MG63 (cell line): ENCODE measurements around the gene CPNE9. TPM values are rescaled to one million over a fixed set of nuclear protein-coding genes. Genes with fewer than 3 reads are reported as not detected.

Source experiments
- DNase-seq: peaks from one replicate; pipeline ENCODE4 v3.0.0-alpha.2; 2020
- H3K27me3 ChIP-seq: fragments of 250-450 bp; sonication (Bioruptor Pico); 2 replicates; pipeline ENCODE4 v1.5.1; 2020; ENCODE audit warnings: mild to moderate bottlenecking, moderate library complexity
- H3K36me3 ChIP-seq: fragments of 250-450 bp; sonication (Bioruptor Pico); 2 replicates; pipeline ENCODE4 v1.5.1; 2020; ENCODE audit warnings: mild to moderate bottlenecking, moderate library complexity
- H3K4me3 ChIP-seq: fragments of 250-450 bp; sonication (Bioruptor Pico); 2 replicates; pipeline ENCODE4 v1.5.1; 2020; ENCODE audit warnings: mild to moderate bottlenecking, moderate library complexity
- H3K9me3 ChIP-seq: fragments of 250-450 bp; sonication (Bioruptor Pico); 2 replicates; pipeline ENCODE4 v1.5.1; 2020; ENCODE audit warnings: mild to moderate bottlenecking, moderate library complexity
- total RNA-seq: library from RNA; depleted of rRNA; stranded (reverse); fragments of >200 nt; shearing (Covaris generic); gene quantifications from 2 replicates; pipeline ENCODE4 v1.2.3, GENCODE V29; 2014; ENCODE audit warnings: low replicate concordance

CPNE9 gene
- total RNA-seq, 1 experiment from 2014 or later = not detected

DNA sequence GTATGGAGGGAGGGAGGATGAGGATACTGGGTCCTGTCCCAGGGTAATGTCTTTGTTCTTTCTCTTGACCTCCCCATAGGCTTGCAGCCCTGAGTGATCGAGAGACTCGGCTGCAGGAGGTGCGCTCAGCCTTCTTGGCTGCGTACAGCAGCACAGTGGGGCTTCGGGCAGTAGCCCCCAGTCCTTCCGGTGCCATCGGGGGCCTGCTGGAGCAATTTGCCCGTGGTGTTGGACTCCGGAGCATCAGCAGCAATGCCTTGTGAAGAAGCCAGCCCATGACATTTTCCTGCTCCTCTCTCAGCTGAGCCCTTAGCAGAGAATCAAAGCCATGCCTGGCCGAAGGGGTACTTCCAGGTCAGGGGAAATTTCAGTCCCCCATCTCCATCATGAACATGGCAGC is 1.9 kb upstream of the CPNE9 start:
- Histone ChIP-seq H3K27me3 (no peaks in the 10 kb centered on the region), H3K9me3 (no peaks in the 10 kb centered on the region), H3K4me3 (no peak overlapping the region), H3K36me3 (no peaks in the 10 kb centered on the region)
- DNase-seq = no peak

DNA sequence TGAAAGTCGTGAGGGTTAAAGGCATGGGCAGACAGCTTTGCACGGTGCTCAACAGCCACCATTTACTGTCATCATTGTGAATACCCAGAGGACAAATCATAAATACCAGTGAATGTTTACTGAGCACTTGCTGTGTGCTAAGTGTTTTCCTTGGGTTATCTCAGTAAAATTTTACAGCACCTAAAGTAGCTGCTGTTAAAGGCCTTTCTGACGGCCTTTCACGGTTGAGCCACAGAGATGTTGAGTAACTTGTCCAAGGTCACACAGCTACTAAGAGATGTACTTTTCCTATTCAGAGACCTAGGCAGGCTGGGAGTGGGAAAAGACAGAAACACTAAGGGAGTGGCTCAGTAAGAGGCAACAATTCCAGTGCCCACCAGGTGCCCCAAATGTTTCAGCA is 393 bp upstream of the CPNE9 start:
- DNase-seq = no peak
- no peaks in the 10 kb centered on the region for H3K9me3 ChIP-seq

DNA sequence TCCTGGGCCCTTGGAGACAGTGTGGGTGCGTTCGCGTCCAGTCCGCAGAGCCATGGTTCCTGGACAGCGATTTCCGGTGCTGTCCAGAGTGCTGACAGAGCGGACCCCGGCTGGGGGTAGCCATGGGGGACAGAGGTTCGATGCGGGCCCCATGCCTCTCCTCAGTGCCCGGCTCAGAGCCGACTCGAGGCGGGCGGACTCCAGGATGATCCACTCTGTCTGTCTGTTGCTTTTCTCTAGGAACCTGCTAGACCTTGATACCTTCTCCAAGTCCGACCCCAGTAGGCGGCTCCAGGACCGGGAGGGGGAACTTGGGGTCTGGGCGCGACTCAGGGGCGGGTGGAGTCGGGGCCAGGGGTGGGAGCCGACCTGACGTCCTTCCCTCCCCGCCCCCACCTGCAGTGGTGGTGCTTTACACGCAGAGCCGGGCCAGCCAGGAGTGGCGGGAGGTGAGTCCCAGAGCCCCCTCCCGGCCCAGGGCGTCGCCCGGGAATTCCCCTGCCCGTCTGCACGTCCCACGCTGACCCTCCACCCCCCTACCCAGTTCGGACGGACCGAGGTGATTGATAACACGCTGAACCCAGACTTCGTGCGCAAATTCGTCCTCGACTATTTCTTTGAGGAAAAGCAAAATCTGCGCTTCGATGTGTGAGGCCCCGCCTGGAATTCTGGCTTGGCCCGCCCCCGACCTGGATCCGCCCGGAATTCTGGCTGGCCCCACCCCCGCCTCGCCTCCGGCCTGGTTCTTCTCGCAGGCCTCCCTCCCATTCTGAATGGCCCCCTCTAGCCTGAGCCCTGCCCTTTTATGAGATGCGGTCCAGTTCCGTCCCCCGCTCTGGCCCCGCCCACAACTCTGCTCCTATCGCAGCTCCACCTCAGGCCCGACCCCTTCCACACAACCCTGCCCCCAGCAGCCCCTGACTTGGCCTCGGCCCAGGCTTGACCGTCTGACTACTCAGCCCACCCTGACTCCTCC is 1.0 kb downstream of the CPNE9 start:
- H3K27me3 ChIP-seq = no peaks in the 10 kb centered on the region
- no peaks in the 10 kb centered on the region for H3K9me3 ChIP-seq
- DNase-seq = peak; percentile 25
- H3K36me3 ChIP-seq = no peaks in the 10 kb centered on the region
- H3K4me3 ChIP-seq = no peak overlapping the region

More for the DNA sequence above, 393 bp upstream of the CPNE9 start:
- H3K36me3 ChIP-seq = no peaks in the 10 kb centered on the region
- H3K4me3 ChIP-seq = no peak overlapping the region
- H3K27me3 ChIP-seq = no peaks in the 10 kb centered on the region

DNA sequence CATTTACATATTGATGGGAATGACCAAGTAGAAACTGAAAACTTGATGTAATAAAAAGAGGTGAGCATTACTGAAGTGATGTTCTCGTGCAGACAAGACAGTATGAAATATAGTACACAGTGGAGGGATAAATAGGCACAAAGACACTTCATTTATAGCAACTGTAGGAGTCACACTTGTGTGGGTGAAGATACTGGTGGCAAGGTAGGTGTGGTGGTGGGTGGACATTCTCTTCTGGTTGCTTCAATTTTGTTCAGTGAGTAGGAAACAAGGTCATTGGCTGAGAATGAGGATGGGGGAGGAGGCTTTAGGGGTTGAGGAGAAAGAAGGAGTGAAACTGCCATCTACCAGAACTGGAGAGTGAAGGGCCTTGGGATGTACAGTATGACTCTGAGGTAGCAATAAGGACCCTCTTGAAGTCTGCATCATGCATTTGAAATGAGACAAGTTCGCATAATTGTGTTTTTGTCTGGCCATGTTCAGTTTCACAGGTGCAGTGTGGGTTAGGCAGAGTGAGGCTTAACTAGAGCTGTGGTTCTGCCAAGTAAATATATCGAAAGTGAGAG is 6.6 kb downstream of the CPNE9 start:
- DNase-seq = no peak
- Histone ChIP-seq H3K4me3 (no peak overlapping the region), H3K27me3 (no peaks in the 10 kb centered on the region), H3K36me3 (no peaks in the 10 kb centered on the region), H3K9me3 (no peaks in the 10 kb centered on the region)

DNA sequence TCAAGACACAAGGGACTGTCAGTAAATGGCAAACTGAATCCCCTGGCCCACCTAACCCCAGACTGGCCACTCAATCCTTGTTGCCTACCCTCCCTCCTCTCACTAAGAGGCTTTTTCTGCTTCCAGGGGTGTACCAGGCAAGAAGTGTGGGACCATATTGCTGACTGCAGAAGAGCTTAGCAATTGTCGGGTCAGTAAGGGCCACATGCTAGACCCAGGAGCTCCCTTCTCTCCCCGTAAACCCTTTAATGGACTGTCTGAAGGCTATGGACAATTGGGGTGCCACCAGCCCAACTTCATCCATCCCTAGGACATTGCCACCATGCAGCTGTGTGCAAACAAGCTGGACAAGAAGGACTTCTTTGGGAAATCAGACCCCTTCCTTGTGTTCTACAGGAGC is 8.8 kb downstream of the CPNE9 start:
- H3K9me3 ChIP-seq = no peaks in the 10 kb centered on the region
- DNase-seq = no peak
- no peaks in the 10 kb centered on the region for H3K27me3 ChIP-seq

DNA sequence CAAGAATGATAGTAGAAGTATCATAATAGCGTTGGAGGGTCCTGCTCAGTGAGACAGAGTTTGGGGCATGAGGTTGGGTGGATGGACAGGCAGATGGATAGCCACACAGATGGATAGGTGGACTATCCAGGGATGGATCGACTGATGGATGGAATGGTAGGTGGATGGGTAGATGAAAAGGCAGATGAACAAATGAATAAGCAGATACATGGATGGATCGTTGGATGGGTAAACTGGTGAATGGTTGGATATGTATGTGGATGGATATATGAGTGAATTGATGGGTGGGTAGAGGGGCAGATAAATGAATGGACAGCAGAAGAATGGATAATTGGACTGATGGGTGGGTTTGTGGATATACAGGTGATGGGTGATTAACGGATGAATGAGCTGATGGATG is 9.5 kb downstream of the CPNE9 start:
- Histone ChIP-seq H3K4me3 (no peak overlapping the region), H3K27me3 (no peaks in the 10 kb centered on the region), H3K36me3 (no peaks in the 10 kb centered on the region), H3K9me3 (no peaks in the 10 kb centered on the region)
- DNase-seq = no peak

More for the DNA sequence above, 8.8 kb downstream of the CPNE9 start:
- H3K36me3 ChIP-seq = no peaks in the 10 kb centered on the region
- no peak overlapping the region for H3K4me3 ChIP-seq

DNA sequence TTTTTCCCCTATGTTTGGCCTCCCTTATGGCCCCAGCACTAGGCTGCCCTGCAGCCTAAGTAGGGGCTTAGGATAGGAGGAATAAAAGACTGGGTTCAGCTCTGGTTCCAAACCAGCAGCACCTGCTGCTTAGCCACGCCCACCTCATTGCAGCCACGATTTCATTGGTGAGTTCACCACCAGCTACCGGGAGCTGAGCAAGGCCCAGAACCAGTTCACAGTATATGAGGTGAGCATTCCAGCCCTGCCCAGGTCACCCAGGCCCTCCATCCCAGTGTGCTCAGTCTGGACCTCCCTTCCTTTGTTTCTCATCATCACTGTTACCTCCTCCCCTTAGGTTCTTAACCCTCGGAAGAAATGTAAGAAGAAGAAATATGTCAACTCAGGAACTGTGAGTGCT is 11.5 kb downstream of the CPNE9 start:
- Histone ChIP-seq H3K27me3 (no peaks in the 10 kb centered on the region), H3K4me3 (no peak overlapping the region), H3K36me3 (no peaks in the 10 kb centered on the region), H3K9me3 (no peaks in the 10 kb centered on the region)
- DNase-seq = no peak

DNA sequence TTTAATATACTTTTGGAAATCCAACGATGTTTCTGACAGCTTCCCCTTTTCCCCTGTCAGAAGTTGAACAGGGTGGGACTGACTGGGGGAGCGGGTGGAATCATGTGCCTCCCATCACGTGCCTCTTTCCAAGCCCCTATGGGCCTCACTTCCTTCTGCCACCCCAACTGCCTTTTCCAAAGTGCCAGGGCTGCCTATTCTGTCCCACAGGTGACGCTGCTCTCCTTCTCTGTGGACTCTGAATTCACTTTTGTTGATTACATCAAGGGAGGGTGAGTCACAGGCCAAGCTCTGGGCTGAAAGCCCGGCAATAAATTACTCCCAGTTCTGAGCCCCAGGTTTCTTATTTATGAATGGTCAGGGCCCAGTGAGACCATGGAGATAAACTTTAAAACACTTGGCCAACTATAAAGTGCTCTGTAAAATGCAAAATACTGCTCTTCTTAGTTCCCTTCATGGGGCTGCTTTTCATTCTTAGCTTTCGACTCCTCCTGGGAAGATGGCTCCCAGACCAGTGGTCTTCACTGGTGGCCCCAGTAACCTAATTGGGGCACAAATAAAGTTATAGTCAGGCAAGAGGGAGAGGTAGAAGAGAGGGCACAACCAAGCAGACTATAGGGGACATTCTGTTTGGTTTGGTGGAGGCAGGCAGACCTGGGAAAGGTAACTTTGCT is 12.3 kb downstream of the CPNE9 start:
- Histone ChIP-seq H3K9me3 (no peaks in the 10 kb centered on the region), H3K4me3 (no peak overlapping the region), H3K27me3 (no peaks in the 10 kb centered on the region), H3K36me3 (no peaks in the 10 kb centered on the region)
- DNase-seq = peak; percentile 81

DNA sequence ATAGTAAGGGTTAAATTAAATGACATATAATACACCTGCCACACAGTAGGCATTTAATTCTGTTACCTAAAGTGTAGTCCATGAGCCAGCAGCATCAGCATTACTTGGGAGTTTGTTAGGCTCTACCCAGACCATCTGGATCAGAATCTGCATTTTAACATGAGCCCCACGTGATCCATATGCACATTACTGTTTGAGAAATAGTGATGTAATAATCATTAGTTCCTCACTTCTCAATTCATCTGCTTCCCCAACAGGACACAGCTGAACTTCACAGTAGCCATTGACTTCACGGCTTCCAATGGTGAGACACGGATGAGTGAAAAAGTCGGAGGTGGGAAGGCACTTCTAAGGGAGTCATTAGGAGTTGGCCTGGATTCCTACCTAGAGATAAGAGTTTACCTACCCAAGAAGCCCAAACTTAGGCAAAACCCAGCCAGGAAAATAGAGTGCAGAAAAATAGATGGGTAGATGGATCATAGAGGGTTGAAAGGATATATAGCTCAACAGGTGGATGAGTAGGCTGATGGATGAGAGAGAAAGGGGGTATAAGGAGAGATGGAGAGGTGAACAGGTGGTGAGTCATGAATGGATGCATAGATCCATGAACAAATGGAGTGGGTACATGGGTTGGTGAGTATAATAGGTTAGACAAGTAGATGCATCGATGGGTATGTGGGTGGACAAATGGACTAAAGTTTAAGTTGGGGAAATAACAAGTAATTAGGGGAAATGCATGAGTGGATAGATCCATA is 13.3 kb downstream of the CPNE9 start:
- Histone ChIP-seq H3K9me3 (no peaks in the 10 kb centered on the region), H3K4me3 (no peak overlapping the region), H3K27me3 (no peaks in the 10 kb centered on the region), H3K36me3 (no peaks in the 10 kb centered on the region)
- DNase-seq = no peak

DNA sequence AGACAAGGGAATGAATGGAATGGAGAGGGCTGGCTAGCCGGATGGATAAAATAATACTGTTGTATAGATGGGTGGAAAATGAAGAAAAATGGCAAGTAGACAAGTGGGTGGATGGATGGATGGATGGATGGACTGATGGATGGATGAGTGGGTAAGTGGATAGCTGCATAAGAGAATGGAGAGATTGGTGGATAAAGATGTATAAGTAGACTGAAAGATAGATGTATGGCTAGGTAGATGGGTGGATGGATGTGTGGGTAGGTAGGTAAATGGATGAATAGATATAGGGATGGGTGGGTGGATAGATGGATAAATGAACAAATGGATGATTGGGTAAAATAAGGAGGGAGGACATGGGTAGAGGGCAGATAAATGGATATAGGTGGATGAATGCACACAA is 13.9 kb downstream of the CPNE9 start:
- Histone ChIP-seq H3K27me3 (no peaks in the 10 kb centered on the region), H3K9me3 (no peaks in the 10 kb centered on the region), H3K4me3 (no peak overlapping the region), H3K36me3 (no peaks in the 10 kb centered on the region)
- DNase-seq = no peak

DNA sequence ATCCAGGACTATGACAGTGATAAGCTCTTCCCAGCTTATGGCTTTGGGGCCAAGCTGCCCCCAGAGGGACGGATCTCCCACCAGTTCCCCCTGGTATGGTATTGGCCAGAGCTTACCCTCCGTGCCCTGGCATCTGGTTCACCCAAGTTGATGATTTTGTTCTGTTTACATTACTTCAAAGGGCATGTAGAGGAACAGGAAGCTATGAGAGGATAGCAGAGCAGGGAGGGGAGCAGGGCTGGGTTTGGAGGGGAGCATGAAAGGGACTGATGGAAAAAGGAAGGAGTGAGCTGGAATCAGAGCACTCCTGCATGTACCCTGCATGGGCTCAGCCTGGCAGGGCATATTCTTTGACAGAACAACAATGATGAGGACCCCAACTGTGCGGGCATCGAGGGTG is 14.5 kb downstream of the CPNE9 start:
- H3K27me3 ChIP-seq = no peaks in the 10 kb centered on the region
- no peak overlapping the region for H3K4me3 ChIP-seq
- H3K36me3 ChIP-seq = no peaks in the 10 kb centered on the region
- H3K9me3 ChIP-seq = no peaks in the 10 kb centered on the region
- no peak for DNase-seq

DNA sequence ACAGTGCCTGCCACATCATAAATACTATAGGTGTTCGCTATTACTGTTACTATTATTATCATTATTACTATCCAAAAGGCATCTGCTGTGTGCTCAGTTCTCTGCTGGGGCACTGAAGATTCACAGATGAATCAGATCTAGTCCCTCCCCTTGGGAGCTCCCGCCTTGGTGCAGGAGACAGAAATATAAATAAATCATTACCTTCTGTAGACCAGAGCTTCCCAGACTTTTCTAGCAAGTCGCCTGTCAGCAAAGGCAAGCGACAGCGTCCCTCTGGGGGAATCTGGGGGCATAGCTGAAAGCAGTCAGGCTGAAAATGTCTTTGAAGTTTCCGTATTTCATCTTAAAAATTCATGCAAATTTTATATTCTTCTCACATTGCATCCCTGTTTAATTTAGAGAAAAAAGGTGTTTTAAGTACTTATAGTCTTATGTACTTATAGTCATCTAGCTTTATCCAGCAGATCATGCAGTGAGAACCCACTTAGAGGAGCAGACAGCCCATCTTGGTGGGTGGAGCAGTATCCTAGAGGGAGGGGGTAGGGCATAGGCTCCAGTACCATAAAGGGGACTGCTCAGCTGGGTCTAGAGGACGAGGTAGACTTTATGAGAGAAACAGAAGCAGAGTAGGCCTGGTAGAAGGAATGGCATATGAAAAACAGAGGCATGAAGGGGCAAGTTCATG is 17.5 kb downstream of the CPNE9 start:
- DNase-seq = no peak
- no peaks in the 10 kb centered on the region for H3K9me3 ChIP-seq
- no peaks in the 10 kb centered on the region for H3K27me3 ChIP-seq
- H3K4me3 ChIP-seq = no peak overlapping the region
- no peaks in the 10 kb centered on the region for H3K36me3 ChIP-seq

DNA sequence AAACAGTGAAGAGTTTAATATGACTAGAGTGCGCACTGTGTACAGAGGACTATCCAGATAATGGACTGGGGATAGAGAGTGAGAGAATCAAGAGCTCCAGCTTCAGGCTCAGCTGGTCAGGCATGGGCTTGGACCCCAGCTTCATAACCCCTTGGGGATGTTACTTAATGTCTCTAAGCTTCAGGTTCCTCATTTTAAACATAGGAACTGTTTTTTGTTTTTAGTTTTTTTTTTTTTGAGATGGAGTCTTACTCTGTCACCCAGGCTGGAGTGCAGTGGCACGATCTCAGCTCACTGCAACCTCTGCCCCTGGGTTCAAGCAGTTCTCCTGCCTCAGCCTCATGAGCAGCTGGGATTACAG is 18.0 kb downstream of the CPNE9 start:
- DNase-seq = no peak
- Histone ChIP-seq H3K36me3 (no peaks in the 10 kb centered on the region), H3K4me3 (no peak overlapping the region), H3K9me3 (no peaks in the 10 kb centered on the region), H3K27me3 (no peaks in the 10 kb centered on the region)

DNA sequence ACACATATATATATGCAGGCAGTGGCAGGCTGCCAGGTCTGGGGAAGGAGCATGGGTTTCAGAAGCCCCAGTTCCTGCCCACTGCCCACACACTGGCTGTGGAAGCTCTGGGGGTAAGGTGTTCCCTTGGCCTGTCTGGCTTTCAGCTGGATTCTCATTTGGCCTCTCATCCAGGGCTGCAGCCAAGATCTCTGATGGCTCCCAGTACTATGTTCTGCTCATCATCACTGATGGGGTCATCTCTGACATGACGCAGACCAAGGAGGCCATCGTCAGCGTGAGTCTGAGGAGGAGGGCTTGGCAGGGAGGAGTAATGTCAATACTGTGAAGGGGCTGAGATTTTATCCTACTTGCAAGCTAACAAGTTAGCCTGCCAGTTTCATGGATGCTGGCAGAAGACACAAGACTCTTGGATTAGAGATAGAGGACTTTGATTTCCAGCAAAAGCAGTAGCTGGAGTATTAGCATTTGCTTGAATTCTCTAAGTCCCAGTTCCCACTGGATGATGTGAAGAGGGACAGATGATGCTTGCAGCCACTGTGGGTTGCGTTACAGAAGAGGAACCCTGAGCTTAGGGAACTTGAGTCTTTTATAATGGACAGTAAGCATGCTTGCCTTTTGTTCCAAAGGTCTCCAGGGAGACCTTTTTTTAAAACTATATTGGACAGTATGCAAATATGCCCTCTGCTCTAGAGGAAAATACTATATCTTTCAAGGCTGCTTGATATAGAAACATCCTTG is 22.3 kb downstream of the CPNE9 start:
- Histone ChIP-seq H3K9me3 (no peaks in the 10 kb centered on the region), H3K36me3 (no peaks in the 10 kb centered on the region), H3K27me3 (no peaks in the 10 kb centered on the region), H3K4me3 (no peak overlapping the region)
- no peak for DNase-seq

DNA sequence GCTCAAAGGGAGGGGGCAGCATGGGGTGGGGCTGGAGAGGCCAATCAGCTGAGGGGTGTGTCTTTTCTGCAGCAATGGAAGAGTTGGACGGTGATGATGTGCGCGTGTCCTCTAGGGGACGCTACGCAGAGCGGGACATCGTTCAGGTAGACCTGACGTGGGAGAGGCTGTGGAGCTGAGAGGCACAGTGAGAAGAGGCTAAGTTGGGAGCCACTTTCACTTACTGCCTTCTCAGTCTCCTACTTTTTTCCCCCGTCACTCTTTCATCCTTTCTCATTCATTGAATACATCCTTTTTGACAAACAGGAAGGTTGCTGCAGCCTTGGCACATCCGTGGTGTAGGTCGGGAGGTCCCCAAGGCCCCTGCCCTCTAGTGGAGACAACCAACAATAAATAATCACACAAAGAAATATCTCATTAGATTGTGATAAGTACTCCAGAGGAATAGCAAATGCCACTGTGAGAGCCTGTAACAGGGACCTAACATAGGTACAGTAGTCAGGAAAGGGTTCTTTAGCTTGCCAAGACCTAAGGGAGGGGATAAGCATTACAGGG is 23.5 kb downstream of the CPNE9 start:
- Histone ChIP-seq H3K4me3 (no peak overlapping the region), H3K36me3 (no peaks in the 10 kb centered on the region), H3K27me3 (no peaks in the 10 kb centered on the region), H3K9me3 (no peaks in the 10 kb centered on the region)
- DNase-seq = no peak

DNA sequence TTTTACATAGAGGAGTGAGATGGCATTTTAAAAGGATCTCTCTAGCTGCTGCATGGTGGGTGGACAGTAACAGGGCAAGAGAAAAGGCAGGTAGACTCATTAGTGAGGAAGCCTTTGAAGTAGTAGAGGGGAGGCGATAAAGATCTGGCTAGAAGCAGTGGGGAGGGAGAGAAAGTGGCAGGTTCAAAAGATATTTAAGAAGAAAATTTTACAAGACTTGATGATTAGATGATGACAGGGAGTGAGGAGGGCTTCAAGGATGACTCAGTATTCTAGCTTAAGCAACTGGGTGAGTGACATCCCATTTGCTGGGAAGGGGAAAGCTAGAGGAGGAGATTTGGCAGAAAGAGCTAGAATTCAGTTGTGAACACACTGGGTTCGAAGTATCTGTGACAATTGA is 24.1 kb downstream of the CPNE9 start:
- Histone ChIP-seq H3K36me3 (peaks cover 2% of the 10 kb centered on the region; the same call in 1 of the 2 replicates), H3K9me3 (no peaks in the 10 kb centered on the region), H3K4me3 (no peak overlapping the region), H3K27me3 (no peaks in the 10 kb centered on the region)
- no peak for DNase-seq
